ENCODE data around the gene ITFG2.
"Not testable (repeated sequence)": the region's sequence is repeated elsewhere in the genome, so short reads cannot be mapped to it uniquely, and the experiment has no call there.

The ITFG2 gene

GRCh38 chr12:2832550-2833127 lies 20.2 kb downstream of the ITFG2 start:
- no peak for DNase-seq

- DNase-seq = no peak
These were observed 20.9 kb downstream of the ITFG2 start for GRCh38 chr12:2833327-2833726.

DNA sequence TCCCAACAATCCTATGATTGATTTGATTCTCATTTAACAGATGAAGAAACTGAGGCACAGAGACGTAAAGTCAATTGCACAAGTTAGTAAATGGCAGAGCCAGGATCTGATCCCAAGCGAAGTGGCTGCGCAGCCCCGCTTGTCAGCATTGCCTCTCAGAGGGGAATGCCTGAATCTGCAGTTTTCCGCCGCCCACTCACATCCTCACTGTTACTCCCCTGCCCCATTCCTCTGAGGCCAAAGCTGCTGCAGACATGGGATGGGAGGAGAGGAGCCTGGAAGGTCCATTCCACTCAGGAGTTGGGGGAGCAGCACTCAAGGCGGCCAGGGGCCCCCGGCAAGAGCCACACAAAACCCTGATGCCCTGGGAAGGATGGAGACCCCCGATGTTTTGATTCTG lies 21.3 kb downstream of the ITFG2 start:
- no peak for DNase-seq

- no peak for DNase-seq
These were observed 22.4 kb downstream of the ITFG2 start, which contains the start of gene NRIP2 for GRCh38 chr12:2834581-2835491. Gene NRIP2 (minus strand): TSS chr12:2835035. CDS start chr12:2834983, 52 bp downstream.

DNA sequence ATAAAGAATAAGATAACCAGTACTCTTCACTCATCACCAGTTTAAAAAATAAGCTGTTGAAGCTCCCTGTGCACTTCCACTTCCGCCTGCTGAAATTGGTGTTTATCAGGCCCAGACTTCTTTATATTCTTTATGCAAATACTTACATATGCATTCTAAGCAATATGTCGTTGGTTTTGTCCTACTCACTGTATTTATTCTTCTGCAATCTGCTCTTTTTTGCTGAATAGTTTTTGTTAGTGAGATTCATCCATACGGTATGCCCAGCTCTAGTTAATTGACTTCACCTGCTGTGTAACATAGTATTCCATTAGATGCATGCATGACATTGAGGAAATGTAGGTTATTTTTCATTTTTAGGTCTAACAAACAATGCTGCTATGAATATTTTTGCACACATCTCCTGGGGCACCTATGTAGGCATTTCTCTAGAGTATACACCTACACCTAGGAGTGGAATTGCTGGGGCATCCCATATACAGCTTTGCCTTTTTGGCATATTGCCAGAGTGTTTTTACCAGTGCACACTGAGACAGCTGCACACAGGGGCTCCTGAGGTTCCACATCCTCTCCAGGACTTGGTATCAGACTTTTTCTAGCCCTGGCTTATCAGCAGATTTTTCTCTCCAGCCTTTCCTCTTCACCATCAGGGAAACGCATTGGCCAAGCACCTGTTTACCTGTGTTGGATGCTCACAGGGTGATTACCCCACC lies 23.4 kb downstream of the ITFG2 start:
- no peak for DNase-seq

GRCh38 chr12:2836574-2836973 lies 24.1 kb downstream of the ITFG2 start:
- DNase-seq = no peak

GRCh38 chr12:2841056-2841650 lies 28.7 kb downstream of the ITFG2 start:
- peak; percentile 12 for DNase-seq

DNA sequence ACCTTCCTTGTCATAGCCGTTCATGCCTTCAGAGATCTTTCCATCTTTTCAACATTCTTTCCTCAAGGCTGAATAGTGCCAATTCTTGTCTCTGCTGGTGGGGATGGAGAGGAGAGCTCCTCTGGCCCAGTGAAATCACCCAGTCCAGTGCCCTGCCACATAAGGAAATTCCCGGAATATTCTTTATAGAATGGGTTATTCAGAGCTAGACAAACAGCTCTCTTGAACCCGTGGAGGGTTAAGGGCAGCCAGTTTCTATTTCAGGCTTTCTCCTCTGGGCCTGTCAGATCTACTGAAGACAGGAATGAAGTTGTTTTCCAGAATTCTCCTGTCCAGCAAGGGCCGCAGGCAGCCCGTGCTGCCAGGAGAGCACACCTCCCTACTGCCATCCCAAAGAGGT lies 30.5 kb downstream of the ITFG2 start:
- DNase-seq = no peak

GRCh38 chr12:2844786-2845185 lies 32.3 kb downstream of the ITFG2 start:
- no peak for DNase-seq

DNA sequence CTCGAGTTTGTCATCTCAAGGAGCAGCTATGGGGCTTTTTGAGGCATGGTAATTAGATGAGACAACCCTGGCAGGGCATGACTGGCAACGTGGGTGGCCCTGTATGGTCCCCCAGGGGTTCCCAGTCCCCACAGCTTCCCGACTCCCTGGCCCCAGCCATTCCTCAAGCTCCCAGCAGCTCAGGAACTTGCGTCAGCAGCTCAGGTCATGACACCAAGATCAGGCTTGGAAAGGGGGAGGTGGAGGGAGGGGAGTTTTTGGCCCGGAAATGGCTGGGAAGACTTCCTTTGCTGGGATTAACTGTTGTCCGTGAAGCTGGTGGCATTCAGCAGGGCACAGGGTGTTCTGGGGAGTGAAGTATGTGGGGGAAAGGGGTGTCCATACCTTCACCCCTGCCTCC lies 32.8 kb downstream of the ITFG2 start:
- DNase-seq = no peak

GRCh38 chr12:2851931-2852330 lies 39.5 kb downstream of the ITFG2 start:
- no peak for DNase-seq

DNA sequence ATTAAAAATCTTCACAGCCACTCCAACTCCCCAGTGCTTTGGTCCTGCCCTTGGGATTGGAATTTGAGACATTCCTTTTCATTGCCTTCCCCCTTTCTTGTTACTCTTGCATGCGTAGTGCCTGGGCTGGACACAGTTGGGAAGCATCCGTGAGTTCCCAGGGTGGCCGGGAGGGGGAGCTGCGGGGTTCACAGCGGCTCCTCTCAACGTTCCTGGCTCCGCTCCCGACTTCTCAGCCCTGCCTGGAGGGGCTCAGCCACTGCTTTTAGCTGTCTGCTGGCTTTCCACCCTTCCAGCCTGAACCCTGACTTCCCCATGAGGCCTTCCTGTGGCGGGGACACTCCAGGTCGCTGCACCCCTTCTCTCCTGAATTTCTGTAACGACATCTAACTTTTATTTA lies 41.2 kb downstream of the ITFG2 start:
- DNase-seq = peak; percentile 64

GRCh38 chr12:2854669-2855453 lies 42.4 kb downstream of the ITFG2 start:
- DNase-seq = no peak

GRCh38 chr12:2855546-2855945 lies 43.1 kb downstream of the ITFG2 start:
- DNase-seq = no peak

DNA sequence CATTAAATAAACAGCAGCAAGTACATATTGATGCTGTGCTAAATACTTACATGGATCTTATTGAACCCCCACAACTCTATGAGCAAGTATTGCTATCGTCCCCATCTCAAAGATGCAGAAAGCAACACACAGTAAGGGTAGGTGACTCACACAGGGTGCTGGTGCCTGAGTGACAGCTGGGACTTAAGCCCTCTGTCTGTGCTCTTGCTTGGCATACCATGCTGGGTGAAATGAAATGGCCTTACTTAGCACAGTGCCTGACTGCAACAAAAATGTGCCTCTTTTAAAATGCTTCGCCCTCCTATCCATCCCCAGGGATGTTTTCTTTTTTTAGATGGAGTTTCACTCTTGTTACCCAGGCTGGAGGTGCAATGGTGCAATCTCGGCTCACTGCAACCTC lies 43.6 kb downstream of the ITFG2 start:
- no peak for DNase-seq

DNA sequence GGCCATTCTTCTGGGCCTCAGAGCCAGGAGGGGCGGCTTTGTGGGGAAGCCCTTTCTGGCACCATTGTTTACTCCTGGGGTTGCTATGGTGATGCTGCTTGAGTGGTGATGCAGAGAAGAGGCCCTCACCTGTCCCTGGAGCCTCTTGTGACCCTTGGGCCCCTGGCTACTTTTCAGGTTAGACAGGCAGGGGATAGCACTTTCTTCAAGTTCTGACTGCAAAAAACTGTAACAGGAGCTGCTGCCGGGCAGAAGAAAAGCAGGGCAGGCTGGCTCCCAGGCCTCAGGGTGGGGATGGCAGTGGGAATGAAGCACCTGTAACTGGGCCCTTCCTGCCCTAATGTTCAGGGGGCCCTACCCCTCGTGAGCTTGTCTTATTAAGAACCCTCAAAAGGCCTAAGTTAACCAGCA lies 44.6 kb downstream of the ITFG2 start, which contains the start of gene TEX52:
Gene TEX52, minus strand, starts transcription at position 19 of the 411 bp plus-strand sequence. Its CDS starts 13 bp downstream, at position 6.
- DNase-seq = no peak

GRCh38 chr12:2857576-2857975 lies 45.1 kb downstream of the ITFG2 start:
- no peak for DNase-seq

DNA sequence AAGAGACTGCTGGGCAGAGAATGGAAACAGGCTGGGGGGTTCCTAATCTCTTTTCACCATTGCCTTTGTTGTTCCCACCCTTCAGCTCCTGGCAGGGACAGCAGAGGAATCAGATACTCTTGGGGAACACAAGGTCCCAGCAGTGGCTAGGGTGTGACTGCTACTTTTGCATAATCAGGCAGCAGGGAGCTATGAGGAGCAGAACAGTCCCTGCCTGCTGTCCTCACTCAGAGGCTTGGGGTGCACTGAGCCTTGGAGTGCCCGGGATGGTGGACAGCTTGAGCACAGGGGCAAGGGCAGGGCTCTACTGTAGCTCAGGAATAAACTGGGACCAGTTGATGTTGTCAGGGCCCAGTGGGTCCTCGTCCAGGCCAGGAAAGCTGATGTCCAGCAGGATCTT lies 45.9 kb downstream of the ITFG2 start:
- DNase-seq = no peak

DNA sequence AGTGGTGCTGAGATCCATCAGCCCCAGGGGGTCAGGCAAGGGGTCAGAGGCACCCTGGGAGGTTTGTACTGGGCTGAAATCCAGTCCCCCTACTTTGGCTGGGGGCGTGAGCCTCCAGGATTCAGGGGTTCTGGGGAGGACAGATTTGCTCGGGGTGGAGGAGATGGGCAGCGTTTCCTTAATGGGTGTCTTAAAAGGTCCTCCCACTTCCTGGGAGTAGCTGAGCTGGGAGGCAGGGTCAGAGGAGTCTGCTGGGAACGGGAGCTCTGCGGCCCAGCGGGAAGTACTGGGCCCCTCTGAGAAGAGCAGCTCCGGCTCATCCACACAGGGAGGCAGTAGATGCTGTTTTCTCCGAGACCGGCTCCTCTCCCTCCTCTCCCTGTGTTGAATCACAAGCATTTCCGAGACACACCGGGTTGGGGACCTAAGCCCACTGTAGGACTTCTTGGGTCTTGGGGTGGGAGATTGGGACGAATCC lies 46.5 kb downstream of the ITFG2 start:
- no peak for DNase-seq

GRCh38 chr12:2860170-2860569 lies 47.7 kb downstream of the ITFG2 start:
- no peak for DNase-seq

DNA sequence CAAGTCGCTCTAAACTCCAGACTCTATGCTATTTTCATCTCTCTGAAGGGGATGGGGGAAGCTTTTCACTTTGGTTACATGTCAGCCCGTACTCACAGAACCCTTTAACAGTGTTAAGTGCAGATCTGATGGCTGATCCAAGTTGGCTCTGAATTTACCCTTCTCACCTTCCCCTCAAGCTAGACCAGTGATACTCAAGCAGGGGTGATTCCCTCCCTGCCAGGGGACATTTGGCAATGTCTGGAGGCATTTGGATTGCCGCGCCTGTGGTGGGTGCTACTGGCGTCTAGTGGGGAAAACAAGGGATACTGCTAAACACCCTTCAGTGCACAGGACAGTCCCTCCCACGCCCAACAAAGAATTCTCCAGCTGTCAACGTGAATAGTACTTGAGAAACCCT lies 50.4 kb downstream of the ITFG2 start:
- no peak for DNase-seq

DNA sequence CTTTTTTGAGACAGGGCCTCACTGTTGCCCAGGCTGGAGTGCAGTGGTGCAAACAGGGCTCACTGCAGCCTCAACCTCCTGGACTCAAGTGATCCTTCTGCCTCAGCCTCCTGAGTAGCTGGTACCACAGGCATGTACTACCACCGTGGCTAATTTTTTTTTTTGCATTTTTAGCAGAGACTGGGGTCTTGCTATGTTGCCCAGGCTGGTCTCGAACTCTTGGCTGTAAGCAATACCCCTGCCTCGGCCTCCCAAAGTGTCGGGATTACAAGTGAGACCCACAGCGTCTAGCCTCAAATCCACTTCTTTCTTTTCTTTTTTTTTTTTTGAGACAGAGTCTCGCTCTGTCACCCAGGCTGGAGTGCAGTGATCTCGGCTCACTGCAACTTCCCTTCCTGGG lies 50.9 kb downstream of the ITFG2 start:
- not testable (repeated sequence) for DNase-seq
